HG03039 (cell line): ENCODE results near the gene SPDYA.
A peak's percentile ranks its signal among the peaks of the same experiment; 100 is the strongest.

Source experiments
- ATAC-seq: cut with Tn5 transposase; IDR thresholded peaks from one replicate; pipeline ENCODE4 v1.9.1; 2021; ENCODE audit warnings: mild to moderate bottlenecking, moderate library complexity; ENCODE audit not compliant: unreplicated experiment

The SPDYA gene

DNA sequence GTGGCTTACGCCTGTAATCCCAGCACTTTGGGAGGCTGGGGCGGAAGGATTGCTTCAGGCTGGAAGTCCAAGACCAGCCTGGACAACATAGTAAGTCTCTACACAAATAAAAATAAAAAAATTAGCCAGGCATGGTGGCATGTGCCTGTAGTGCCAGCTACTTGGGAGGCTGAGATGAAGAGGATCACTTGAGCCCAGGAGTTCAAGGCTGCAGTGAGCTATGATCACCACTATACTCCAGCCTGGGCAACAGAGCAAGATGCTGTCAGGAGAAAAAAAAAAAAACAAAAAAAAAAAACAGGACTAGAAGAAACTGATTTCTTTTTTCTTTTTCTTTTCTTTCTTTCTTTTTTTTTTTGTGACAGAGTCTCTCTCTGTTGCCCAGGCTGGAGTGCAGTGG is 13.6 kb downstream of the SPDYA start:
- ATAC-seq: no peak

DNA sequence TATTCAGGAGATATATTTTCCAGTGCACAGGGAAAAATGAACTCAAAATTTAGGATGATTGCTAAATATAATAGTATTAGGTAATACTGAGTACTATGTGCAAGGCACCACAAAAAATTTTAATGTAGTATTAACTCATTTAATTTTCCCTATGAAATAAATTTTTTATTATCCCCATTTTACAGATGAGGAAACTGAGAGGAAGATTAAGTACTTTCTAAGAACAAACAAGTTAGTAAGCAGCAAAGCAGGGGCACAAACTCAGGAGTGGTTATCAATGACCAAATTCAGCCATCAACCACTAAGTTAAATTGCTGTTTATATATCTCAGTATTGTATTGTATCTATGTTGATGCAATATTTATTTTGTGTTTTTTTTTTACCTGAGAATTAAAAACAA is 14.2 kb downstream of the SPDYA start:
- no peak for ATAC-seq

DNA sequence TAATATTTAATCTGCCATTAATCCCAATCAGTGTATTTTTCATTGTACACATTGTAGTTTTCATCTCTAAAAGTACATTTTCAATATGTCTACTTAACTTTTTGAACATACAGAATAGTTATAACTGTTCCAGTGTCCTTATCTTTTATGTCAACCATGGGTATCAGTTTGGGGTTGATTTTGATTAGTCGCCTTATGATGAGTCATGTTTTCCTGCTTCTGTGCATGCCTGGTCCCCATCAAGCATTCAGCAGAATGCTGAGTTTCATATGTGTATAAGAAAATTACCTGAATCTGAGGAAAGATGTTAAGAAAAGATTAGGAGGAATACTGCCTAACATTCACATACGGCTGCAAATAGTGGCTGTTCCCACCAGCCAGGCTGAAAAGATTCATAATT is 17.7 kb downstream of the SPDYA start:
- no peak for ATAC-seq

DNA sequence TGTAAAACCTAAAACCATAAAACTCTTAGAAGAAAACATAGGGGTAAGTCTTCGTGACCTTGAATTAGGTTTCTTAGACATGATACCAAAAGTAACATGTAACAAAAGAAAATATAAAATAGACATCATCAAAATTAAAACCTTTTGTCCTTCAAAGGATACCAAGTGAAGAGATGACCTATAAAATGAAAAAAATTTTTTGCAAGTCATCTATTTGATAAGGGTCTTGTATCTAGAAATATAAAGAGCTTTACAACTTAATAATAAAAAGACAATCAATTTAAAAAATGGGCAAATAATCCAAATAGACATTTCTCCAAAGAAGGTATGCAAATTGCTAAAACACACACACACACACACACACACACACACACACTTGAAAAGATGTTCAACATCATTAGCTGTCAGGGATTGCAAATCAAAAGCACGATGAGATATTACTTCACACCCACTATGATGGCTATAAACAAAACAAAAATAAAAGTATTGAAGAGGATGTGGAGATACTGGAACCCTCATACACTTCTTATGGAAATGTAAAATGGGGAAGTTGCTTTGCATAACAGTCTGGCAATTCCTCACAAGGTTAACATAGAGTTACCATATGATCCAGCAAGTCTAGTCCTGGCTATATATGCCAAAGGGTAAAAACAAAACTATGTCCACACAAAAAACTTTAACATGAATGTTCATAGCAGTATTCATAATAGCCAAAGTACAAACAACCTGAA is 23.3 kb downstream of the SPDYA start:
- no peak for ATAC-seq

GRCh38 chr2:28835781-28836180 is 25.1 kb downstream of the SPDYA start:
- no peak for ATAC-seq

GRCh38 chr2:28838971-28839370 is 28.3 kb downstream of the SPDYA start:
- no peak for ATAC-seq

GRCh38 chr2:28842042-28842441 is 31.4 kb downstream of the SPDYA start:
- no peak for ATAC-seq

DNA sequence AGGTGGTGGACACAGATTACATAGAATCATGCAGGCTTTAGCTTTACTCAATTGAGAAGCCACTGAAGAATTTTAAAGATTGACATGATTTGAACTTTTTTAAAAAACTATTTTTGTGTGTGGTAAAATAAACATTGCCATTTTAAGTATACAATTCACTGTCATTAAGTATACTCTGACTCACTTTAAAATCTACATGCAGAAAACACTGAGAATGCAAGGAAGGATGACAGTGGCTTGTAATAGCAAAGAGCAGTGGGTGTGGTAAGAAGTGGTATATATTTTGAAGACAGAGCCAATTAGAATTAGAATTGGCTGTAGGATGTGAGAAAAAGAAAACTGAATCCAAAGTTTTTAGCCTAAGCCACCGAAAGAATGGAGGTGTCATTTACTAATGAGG is 44.6 kb downstream of the SPDYA start:
- no peak for ATAC-seq

- ATAC-seq: no peak
Measured at GRCh38 chr2:28855977-28856376, 45.3 kb downstream of the SPDYA start.

DNA sequence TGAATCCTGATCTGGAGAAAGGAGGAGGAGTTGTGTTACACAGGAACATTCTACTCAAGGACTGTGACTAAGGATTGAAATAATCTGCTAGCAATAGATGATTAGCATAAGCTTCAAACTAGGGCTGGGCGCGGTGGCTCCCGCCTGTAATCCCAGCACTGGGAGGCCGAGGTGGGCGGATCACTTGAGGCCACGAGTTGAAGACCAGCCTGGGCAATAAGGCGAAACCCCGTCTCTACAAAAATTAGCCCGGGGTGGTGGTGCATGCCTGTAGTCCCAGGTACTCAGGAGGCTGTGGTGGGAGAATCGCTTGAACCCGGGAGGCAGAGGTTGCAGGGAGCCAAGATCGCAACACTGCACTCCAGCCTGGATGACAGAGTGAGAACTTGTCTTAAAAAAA is 58.0 kb downstream of the SPDYA start:
- ATAC-seq: no peak

DNA sequence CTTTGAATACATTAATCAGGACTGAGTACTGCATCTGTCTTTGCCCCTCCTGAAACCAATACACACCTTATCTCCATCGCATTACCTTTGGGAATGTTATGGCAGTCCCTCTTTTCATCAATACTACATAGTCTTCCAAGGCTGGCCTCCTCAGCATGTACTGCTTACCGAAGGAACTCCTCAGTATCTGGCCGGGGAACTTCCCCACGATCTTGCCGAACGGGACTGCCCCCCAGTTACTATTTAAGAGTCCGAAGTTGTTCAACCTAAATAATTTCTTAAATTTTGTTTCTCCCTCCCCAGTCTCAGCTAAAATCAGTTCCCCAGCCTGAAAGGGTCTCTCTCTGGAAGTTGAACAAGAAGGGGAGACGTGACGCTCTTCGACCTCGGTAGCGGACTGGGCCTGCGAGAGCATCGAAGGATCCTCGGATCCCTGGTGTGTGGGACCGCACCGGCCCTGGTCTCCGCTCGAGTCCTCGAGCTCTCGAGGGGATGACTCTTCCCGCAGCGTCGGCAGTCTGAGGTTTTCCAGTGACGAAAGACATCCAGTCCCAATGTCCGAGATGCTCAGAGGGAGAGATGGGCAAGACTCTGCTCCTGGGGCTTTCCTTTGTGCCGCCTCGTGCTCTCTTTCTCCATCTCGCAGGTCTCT is 59.0 kb downstream of the SPDYA start:
- ATAC-seq: peak; percentile 12

- ATAC-seq: peak; percentile 90
Measured at GRCh38 chr2:28870146-28870891, 59.7 kb downstream of the SPDYA start, which contains the start of gene TRMT61B. Gene TRMT61B (minus strand): TSS chr2:28870309. CDS start chr2:28870277, 32 bp downstream.

DNA sequence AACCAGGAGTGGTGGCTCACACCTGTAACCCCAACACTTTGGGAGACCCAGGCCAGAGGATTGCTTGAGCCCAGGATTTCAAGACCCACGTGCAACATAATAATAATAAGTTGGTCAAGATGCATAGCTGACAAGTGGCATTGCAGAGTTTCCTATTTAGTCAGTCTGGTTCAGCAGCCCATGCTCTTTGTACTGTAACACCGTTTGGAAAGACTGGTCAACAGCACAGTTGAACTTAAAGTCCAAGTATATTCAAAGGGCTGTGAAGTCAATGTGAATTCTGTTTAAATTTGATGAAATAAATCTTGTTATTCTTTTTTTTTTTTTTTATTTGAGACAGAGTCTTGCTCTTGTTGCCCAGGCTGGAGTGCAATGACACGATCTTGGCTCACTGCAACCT is 61.0 kb downstream of the SPDYA start:
- no peak for ATAC-seq

DNA sequence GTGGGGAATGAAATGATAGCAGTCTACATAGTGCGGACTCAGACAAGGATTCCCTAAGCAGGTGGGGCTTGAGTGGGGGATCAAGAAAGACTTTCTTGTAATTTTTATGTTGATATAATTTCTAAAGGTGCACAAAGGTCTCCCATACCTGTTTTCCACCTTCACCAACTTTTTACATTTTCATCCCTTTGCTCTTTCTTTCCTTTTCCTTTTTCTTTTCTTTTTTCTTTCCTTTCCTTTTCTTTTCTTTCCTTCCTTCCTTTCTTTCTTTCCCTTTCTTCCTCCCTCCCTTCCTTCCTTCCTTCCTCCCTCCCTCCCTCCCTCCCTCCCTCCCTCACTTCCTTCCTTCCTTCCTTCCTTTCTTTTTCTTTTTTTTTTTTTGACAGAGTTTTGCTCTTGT is 69.6 kb downstream of the SPDYA start:
- ATAC-seq: no peak

GRCh38 chr2:28893488-28893887 is 82.9 kb downstream of the SPDYA start:
- no peak for ATAC-seq

DNA sequence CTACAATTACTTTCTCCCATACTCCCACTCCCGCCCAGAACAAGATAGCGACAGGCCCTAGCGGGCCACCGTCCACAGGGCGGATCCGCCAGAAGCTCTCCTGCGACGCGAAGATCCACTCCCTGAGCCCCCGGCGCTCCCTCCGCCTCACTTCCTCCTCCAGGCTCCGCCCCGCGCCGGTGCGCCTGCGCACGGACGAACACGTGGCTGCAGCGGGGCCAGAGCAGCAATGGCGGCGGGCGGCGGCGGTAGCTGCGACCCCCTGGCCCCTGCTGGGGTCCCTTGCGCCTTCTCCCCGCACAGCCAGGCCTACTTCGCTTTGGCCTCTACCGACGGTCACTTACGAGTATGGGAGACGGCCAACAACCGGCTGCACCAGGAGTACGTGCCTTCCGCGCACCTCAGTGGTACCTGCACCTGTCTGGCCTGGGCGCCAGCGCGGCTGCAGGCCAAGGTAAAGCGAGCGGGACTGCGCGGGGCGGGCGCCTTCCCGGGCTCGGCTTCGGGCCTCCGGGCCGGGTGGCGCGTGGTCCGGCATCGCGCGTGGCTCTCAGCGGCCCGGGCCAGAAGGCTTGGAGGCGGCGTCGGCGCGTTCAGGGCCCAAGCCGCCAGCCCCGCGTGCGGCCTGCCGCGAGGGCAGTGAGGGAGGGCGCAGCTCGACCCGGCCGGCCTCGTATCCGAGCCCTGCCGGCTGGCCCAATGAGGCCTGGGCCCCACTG is 84.0 kb downstream of the SPDYA start, which contains the start of gene WDR43:
TSS of gene WDR43 (plus strand) at position 198 of the 719 bp plus-strand sequence. CDS start at position 230, 32 bp downstream.
- peak; percentile 81 for ATAC-seq

DNA sequence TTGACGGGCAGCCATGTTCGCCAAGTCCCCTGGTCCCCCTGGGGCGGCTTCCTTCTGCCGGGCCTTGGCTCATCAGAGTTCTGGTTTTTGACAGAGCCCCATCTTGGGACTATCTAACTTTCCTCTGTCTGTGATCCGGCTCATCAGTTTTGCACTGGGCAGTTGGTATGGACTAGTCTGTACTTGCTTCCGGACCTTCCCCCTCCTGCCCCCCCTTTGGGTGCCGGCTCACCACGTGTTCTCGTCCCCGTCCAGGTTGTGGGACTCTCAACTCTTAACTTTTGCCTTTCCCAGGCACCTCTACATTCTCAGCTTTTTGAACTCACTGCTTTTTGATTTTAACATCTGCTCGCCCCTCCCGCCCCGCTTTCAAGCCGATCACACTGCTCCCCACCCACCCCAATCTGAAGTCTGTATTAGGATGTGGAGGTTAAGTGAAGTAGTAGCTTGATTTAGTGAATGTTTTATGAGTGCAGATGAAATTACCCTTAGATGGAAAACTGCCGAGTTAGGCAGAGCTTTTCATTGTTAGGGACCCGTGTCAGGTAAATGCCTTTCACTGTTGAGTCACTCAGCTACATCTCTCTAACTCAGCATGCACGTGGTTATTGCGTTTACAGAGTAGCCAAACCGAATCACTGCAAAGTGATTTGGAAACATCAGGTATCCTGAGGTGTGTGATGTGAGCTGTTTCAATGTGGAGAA is 84.7 kb downstream of the SPDYA start:
- ATAC-seq: no peak

GRCh38 chr2:28896906-28897305 is 86.3 kb downstream of the SPDYA start:
- no peak for ATAC-seq

GRCh38 chr2:28898048-28898447 is 87.4 kb downstream of the SPDYA start:
- no peak for ATAC-seq
